HG03175 (cell line): Measurements from ENCODE around the gene GTF2B.
"Not testable (repeated sequence)": the region's sequence is repeated elsewhere in the genome, so short reads cannot be mapped to it uniquely, and the experiment has no call there.

Source experiments
- ATAC-seq: cut with Tn5 transposase; IDR thresholded peaks from one replicate; pipeline ENCODE4 v1.9.1; 2021; ENCODE audit warnings: mild to moderate bottlenecking, moderate library complexity; ENCODE audit not compliant: unreplicated experiment

The GTF2B gene

DNA sequence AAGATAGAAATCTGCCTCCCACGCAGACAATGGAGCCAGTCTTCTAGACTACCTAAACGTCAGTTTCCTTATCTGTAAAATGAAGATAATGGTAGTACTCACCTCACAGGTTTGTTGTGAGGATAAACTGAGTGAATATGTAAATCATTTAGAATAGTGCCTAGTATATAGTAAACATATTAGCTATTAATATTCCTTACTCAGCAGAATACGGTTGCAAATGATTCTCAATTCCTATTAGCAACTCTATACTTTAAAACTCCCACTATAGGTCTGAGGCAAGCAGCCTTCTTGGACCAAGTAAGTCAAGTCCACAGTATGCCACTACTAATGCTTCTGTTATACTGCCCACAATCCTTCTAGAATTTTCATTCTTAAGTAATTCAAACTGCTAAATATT, 5.4 kb downstream of the GTF2B start:
- no peak for ATAC-seq

DNA sequence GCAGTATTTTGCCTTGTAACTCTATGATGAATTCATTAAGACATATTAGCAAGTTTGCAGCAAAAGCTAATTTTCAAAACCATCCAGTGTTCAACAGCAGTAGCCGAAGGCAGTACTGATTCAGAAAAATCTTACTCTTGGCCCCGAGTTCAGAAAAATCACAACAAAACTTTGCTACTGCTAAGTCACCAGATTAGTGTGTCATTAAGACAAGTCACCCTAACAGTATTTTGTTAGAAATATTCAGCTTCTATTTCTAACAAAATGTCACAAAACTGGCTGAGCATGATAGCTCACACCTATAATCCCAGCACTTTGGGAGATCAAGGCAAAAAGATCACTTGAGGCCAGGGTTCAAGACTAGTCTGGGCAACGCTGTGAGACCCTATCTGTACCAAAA, 8.2 kb downstream of the GTF2B start:
- ATAC-seq: no peak

DNA sequence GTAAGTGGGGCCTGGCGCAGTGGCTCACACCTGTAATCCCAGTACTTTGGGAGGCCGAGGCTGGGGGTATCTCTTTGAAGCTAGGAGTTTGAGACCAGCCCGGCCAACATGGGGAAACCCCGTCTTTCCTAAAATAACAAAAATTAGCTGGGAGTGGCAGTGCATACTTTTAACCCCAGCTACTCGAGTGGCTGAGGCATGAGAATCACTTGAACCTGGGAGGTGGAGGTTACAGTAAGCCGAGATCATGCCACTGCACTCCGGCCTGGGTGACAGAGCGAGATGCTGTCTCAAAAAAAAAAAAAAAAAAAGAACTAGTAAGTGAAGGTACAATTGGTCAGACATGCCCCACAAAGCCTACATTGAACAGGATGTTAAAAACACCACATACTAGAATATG, 10.7 kb downstream of the GTF2B start:
- not testable (repeated sequence) for ATAC-seq

DNA sequence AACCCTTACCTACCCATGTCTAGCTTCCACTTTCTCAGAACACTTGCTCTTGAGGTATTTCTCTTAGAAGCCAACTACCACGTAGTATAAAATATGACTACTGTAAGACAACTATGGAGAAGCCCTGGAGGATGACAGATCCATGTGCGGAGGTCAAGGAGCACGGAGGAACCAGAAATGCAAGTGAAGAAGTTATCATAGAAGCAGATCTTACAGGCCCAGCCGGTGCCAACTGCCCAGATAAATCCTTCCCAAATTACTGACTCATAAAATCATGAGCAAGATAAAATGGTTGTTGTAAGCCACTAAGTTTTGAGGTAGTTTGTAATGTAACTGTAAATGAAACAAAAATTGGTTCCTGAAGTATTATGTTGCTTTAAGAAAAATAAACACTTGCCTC, 12.6 kb downstream of the GTF2B start:
- ATAC-seq: no peak

DNA sequence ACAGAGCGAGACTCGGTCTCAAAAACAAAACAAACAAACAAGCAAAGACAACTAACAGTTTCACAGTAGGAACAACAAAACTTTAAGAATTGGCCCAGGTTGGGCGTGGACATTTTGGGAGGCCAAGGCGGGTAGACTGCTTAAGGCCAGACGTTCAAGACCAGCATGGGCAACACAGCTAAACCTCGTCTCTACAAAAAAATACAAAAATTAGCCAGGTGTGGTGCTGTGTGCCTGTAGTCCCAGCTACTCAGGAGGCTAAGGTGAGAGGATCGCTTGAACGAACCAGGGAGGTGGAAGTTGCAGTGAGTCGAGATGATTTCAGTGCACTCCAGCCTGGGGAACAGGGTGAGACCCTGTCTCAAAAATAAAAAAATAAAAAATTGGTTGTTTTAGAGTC, 13.5 kb downstream of the GTF2B start:
- ATAC-seq: no peak

DNA sequence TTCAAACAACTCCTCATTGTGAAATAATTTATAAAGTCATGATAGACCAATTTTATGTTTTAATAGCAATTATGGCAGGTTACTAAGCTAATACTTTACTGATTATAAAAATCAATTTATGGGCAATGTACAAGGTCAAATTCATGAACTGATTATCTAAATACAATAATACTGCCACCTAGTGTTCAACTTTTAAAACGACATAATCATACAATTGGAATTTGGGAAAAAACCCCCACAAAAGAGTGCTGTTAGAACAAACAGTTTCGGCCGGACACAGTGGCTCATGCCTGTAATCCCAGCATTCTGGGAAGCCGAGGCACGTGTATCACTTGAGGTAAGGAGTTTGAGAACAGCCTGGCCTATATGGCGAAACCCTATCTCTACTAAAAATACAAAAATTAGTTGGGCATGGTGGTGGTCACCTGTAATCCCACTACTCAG, 14.0 kb downstream of the GTF2B start:
- no peak for ATAC-seq

DNA sequence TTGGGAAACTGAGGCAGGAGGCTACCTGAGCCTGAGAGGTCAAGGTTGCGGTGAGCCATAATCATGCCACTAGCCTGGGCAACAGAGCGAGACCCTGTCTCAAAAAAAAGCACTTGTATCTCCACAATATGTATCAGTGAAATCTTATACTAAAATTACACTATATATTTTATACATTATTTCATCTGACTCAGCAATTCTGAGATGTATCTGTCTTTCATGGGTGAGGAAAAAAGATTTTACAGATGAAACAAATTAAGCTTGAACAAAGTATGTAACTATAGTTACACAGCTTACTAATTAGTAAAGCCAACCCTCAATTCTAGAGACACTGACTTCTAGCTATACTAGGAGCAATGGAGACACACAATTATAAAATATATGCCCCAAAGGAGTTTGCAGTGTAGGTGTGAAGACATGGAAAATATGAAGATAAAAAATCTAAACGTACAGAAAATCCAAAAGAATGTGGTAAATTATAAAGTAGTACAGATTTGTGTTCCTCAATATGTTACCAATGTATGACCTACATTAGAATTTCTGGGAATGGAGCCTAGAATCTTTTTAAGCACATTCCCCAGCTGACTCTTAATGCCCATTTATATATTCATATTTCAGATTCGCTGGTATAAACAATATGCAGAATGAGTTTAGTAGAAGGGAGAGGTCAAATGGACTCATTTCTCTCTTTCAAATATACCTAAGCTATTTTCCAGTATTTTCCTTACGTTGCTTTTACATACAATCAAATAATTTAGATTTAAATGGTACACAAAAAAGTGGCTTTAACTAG, 14.6 kb downstream of the GTF2B start:
- ATAC-seq: no peak

DNA sequence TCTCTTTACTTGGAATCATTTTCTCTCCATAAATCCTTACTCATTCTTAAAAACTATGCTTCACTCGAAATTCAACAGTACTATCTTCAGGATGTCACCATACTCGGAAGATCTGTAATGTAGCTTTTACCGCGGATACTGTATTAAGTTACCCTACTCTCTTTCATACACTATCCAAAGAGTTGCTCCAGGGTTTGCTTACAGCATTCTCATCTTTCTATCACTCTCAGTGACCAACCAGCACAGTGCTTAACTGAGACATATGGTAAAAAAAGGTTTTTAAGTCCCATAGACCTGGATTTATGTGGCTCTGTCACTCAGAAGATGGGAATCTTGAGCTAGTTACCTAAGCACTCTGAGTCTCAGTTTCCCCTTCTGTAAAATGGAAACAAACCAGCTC, 15.8 kb downstream of the GTF2B start:
- no peak for ATAC-seq

DNA sequence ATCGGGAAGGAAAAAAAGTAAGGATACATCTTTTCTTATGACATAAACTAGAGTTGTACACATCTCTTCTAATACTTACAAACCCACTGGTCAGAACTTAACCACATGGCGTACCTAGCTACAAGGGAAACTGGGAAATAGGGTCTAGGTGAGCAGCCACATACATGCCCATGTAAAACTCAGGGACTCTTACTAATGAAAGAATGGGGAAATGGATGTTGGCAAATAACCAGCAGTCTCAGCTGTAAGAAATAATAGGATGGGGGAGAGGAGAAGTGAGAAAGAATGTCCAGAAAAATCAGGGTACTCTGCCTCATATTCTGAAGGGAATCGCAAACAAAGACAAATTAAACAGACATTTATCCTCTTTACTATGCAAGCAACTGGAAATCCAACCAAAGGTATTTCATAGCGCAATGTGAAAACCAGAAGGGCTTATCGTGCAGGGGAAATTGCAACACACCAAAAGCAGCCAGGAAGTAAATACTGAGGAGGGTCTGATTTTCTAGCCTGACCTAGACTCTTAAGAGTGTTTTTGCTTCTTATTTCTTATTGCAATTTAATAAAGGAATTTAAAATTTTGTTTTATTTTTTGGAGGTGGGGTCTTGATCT, 17.5 kb downstream of the GTF2B start:
- ATAC-seq: no peak

DNA sequence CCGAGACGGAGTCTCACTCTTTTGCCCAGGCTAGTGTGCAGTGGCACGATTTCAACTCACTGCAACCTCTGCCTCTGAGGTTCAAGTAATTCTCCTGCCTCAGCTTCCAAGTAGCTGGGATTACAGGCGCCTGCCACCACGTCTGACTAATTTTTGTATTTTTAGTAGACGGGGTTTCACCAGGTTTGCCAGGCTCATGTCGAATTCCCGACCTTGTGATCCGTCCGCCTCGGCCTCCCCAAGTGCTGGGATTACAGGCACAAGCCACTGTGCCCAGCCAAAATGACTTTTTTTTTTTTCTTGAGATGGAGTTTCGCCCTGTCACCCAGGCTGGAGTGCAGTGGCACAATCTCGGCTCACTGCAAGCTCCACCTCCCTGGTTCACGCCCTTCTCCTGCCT, 21.7 kb downstream of the GTF2B start:
- ATAC-seq: not testable (repeated sequence)

DNA sequence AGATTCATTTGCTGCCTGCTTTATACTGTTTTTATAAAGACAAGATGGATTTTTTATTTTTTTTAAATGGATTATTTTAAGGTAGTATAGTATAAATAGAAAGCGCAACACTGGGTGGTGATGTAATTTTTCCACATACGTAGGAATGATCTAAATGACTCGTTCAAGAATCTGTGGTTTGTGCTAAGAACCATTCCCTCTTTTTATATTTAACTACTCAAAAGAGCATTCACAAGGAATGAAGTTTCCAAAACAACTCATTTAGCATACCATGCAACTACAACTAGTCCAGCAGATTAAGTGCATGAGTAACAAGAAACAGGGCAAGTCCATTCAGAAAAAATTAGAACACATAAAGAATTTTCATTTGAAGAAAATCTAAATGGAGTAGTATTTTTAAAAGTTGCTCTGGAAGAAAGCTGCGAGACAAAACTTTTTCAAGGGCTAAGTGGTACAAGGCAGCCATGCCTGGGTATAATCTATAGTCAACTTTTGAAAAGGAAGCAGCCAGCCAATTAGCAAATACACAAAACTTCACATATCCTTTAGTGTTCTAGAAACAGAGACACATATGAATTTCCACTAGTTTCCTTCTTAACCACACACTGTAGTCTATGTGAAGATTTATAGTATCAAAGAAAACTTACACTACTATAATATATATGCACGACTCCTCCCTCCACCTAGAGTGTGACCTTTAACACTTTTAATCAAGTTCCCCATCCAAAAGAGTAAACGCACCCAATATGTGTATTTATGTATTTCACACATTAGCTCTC, 23.4 kb downstream of the GTF2B start:
- no peak for ATAC-seq

DNA sequence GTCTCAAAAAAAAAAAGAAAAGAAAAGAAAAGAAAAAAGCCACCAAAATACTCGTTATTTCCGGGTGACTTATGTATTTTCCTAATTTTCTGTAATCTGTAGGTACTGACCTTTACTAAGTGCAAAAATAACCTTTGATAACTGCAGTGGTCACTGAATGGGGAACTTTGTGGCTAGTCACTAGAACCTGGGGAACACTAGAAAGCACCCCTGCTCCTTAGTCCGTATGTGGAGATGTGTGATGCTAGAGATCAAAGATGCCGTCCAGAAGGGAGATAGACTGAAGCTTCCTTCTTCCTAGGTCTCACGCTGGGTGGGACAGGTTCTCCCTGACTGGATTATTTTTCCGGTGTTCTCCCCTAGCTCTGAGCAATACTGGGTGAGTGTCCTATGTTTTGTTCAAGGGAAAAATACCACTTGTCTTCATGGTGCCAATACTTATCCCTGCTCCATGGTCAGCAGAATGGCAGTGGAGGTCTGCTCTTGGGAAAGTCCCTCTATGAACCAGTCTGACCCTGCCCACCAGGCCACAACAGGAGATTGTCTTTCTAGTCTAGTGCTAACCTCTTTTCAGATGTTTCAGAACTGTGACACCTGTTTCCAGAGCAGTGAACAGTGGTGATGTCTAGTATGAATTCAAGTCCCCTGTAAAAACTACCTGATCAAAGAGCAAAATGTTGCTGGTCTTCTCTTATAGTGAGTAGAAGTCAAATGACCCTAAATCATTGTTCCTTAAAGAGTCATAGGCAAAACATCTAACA, 39.9 kb downstream of the GTF2B start:
- no peak for ATAC-seq

DNA sequence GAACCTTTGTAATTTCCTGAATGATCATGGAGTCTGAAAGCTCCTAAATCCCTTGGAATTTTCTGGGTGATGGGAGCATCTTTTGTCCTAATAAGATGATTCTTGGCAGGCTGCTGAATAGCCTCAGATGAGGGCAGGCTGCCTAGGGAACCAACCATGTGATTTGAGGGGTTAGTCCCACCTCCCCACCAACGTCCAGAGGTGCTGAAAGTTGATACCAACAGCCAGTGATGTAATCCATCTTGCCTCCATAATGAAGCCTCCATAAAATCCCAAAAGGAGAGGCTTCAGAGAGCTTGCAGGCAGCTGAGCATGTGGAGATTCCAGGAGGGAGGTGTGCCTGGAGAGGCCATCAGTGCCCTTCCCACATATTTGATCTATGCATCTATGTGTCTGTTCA, 43.7 kb downstream of the GTF2B start:
- ATAC-seq: no peak

DNA sequence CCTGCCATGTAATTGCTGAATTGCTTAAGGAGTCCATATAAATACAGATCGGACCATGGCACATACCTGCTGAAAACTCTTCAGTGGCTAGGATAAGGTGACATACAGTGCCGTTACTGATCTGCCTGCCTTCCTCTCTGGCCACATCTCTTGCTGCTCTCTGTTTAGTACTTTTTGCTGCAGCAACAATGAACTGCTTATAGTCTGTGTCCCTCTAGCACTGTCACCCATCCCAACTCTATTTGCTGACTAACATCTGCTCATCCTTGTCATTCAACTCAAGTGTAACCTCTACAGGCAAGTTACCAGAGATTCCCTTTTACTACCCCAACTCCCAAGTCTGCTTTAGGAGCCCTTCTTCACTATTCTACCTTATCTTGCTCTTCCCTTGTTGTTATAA, 65.6 kb downstream of the GTF2B start:
- no peak for ATAC-seq

DNA sequence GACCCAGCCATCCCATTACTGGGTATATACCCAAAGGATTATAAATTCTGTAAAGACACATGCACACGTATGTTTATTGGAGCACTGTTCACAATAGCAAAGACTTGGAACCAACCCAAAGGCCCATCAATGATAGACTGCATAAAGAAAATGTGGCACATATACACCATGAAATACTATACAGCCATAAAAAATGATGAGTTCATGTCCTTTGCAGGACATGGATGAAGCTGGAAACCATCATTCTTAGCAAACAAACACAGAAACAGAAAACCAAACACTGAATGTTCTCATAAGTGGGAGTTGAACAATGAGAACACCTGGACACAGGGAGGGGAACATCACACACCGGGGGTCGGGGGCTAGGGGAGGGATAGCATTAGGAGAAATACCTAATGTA, 71.7 kb downstream of the GTF2B start:
- ATAC-seq: not testable (repeated sequence)

DNA sequence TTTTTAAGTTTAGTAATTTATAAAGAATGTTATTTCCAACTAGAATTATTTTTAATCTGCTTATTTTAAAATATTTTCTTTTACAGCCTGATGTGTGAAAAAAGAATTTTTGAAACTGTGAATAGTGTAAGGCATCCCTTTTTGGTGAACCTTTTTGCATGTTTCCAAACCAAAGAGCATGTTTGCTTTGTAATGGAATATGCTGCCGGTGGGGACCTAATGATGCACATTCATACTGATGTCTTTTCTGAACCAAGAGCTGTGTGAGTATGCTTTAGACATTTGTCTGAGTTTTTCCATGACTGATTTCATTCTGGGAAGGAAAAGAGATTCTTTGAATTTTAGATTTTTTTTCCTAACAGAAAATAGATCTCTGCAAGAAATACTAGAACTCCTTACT, 77.9 kb downstream of the GTF2B start:
- ATAC-seq: no peak

DNA sequence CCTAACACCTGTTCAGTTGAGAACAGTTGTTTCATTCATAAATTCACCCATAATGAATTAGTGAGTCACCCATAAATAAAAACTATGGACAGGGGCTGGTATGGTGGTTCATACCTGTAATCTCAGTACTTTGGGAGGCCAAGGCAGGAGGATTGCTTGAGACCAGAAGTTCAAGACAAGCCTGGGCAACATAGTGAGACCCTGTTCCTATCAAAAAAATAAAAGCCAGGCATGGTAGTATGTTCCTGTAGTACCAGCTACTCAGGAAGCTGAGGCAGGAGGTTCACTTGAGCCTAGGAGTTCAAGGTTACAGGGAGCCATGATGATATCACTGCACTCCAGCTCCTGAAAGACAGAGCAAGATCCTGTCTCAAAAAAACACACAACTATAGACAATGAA, 79.0 kb downstream of the GTF2B start:
- ATAC-seq: no peak

DNA sequence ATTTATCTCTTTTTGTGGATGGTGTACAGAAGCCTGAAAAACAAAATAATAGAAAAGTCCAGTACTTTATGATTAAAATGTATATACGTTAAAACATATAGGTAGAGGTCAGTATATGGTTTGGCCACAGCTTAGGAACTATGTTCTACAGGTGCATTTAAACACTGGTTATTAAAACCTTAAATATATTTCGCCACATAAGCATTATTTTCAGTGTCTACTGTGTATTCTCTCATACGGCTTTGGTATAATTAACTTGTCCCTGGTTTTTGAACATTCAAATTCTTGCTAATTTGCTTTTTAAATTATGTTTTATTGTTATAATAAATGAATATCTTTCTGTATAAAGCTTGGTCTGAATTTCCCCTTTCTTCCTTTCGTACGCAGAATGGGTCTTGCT, 87.9 kb downstream of the GTF2B start:
- no peak for ATAC-seq

DNA sequence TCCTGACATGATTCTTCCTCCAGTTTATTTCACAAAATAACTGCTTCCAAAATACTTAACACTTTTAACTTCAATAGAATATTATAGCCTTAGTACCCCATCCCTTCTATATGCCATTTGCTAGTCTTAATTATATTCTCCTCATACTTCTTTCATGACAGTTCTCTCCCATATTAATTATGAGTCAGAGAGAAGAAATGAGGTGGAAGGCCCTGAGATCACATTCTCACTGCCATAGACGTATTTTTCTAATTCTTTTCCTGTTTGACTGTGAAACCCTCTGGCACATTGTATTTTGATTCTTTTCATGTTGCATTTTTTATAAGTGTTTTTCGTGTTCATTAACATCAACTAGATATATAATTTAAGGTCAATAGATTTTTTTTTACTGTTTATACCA, 88.4 kb downstream of the GTF2B start:
- no peak for ATAC-seq
